Activated CD4-positive, alpha-beta T cell treated with anti-CD3 and anti-CD28 coated beads for 48 hours (primary cell): Measurements from ENCODE around the gene EXOC3.
"Not testable (repeated sequence)": the region's sequence is repeated elsewhere in the genome, so short reads cannot be mapped to it uniquely, and the experiment has no call there.

Experiments used
- DNase-seq: peaks from one replicate; pipeline ENCODE4 v3.0.0-alpha.2; 2020

Gene EXOC3

DNA sequence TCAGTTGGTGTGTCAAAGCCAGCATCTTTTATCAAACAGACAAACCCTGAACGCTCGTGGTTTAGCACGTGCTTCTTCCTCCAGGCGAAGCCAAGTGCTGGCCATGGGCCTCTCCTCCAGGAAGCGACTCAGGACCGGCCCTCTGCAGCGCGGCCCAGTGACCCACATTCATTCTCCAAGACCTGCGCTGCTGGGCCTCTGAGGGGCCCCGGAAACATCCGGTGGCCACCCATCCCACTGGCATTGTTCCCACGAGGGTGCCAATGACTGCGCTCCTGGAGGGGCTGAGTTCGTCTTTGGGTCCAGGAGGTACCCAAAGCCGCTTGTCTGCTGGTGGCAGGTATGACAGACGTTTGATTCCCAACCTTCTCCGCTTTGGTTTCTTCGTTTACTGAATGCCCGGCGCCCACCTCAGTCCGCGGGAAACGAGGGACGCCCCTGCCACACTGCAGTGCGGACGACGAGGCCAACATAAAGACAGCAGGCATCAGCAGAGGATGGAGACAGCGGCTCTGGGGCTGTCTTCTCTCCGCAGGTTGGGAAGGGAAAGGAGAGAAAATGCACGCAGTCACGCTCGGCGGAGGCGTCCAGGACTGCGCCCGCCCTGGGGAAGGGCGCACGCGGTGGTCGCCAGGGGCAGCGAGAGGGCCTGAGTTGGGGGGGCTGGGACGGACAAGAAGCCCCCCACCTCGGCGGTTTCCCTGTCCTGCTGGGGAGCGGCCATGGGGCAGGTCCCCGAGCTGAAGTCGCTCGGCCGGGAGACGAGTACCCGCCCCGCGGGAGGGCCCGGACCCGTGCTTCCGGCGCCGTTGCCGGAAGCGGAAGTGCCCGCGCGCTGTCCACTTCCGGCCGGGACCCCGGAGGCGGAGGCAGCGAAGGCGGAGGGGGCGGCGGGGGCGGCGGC lies at the start of gene EXOC3:
Gene EXOC3, plus strand, starts transcription at position 842 of the 904 bp plus-strand sequence. CDS start 3,030 bp downstream, outside the sequence.
- peak; percentile 80 for DNase-seq

- DNase-seq: no peak
Measured at GRCh38 chr5:393846-394275, 49.1 kb upstream of the EXOC3 start.

DNA sequence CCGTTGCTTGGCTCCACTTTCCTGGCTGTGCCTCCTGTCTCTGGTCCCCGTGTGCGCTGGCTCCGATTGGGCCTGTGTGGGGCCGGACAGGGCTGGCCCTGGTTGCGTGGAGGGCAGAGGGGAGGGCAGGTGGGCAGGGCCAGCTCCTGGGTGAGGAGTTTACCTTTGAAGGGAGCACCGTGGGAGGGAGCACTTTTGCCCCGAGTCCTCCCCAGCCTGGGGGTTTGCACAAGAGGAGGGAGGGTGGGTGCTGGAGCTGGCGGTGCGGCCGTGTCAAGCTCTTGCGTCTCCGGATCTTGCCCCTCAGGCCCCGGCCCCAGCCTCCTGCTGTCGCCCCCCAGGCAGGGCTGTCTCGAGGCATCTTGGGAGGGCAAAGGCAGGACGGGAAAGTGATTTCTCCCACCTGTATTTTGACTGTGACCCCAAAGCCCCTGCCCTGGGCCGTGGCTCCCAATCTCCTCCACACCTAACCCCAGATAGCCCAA lies 48.3 kb upstream of the EXOC3 start:
- DNase-seq: no peak

GRCh38 chr5:395156-395920 lies 47.6 kb upstream of the EXOC3 start:
- no peak for DNase-seq

DNA sequence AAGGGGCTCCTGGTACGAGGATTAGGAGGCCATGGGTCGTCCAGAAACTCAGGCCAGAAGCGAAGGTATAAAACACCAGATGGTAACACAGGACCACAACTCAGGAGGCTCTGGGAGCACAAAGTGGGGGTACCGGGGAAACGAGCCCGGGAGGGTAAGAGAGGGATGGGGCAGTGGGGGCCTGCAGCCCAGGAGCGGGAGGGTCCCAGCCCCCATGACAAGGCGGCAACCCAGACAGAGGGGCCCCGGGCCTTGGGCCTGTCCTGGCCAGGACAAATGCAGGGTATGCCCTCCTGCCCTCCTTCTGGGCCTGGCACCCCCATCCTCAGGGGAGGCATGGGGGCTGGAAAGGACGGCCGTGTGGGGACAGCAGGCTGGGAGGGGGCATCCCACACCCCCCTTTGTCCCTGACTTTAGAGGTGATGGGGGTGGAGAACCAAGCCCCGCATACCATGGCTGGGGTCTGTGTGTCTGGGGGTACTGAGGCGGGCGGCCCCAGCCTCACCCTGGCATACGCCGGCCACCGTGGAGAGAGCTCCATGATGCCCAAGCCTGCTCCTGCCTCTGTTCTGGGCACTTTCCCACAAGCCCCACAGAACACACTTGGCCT lies 47.0 kb upstream of the EXOC3 start:
- DNase-seq: no peak

GRCh38 chr5:396531-396961 lies 46.4 kb upstream of the EXOC3 start:
- DNase-seq: no peak

DNA sequence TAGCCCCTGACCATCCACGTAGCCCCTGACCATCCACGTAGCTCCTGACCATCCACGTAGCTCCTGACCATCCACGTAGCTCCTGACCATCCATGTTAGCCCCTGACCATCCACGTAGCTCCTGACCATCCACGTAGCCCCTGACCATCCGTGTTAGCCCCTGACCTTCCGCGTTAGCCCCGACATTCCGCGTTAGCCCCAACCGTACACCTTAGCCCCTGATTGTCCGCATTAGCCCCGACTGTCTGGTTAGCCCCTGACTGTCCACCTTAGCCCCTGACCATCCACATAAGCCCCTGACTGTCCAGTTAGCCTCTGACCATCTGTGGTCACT lies 44.9 kb upstream of the EXOC3 start:
- not testable (repeated sequence) for DNase-seq

- DNase-seq: no peak
Measured at GRCh38 chr5:398475-399295, 44.3 kb upstream of the EXOC3 start.

DNA sequence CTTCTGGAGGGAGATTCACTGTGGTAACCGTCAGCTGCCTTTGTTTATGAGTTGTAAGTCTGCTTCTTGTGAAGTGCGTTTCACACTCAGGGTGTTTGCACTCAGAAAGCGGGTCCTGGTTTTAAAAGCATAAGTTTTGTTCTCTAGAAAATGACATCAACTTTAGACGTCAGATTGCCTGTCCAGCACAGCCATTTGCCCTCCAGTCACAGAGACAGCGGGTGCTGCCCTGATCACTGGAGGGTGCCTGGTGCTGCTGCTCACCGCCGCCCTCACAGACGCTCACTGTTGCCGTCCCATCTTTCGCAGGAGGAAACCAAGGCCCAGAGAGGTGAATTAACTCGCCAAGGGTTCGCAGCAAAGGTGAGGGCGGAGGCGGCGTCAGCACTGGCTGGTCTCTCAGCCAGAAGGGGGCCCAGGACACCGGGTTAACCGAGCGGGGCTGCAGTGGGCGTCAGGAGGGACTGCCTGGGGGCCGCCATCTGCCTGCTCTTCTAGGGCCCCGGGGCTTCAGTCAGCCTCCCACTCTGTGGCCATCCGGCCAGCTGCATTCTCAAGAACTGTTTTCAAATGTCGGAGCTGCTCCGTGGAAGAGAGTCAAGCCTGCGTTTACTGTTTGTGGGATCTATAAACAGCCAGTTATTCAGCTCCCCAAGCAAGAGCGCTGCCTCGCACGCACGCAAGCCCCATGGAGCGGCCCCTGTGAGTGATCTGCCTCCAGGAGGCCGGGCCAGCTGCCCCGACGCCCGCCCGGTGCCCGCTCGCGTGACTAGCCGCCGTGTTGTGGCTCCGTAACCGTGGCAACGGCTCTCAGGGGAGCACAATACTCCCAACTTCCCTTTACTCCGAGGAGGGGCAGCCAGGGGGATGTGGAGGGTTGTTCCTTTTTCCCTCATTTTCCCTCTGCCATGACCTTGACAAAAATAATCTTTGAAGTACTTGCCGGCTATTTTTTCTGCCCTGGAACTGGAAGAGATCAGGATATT lies 43.4 kb upstream of the EXOC3 start:
- peak; percentile 71 for DNase-seq

DNA sequence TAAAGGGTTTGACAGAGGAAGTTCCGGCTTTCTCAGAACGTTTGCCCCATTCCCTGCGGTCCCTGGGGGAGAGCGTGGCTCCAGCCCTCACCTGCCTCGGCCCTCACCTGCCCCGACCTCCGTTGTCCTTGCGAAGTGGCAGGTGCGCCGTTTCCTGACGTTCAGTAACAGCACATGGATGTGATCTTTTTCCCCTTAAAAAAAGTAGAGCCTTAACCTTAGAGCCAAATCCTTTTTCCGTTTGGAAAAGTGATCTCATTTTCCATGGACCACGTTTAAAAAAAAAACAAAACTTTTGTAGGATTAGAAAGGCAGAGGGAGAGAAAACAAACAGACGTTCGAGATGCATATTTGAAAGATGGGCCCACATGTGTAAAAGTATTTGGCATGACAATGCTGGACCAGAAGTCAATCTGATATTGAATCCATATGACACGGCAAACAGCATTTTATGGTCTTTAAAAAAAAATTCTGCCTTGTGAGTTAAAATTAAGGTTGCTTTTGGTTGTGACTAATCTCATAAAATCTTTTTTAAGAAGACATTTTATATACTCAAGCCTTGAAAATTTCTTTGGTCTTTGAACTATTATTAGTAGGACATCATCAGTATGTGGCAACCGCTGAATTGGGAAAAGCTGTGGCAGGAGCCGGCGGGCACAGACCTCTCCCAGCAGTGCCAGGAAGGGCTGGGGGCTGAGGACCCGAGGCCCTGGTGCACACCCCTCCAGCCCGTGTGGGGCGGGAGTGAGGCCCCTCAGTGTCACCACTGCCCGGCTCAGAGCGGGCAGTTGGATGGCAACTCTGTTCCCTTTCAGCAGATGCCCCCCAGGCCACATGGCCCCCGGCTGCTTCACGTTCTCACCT lies 42.5 kb upstream of the EXOC3 start:
- DNase-seq: no peak

DNA sequence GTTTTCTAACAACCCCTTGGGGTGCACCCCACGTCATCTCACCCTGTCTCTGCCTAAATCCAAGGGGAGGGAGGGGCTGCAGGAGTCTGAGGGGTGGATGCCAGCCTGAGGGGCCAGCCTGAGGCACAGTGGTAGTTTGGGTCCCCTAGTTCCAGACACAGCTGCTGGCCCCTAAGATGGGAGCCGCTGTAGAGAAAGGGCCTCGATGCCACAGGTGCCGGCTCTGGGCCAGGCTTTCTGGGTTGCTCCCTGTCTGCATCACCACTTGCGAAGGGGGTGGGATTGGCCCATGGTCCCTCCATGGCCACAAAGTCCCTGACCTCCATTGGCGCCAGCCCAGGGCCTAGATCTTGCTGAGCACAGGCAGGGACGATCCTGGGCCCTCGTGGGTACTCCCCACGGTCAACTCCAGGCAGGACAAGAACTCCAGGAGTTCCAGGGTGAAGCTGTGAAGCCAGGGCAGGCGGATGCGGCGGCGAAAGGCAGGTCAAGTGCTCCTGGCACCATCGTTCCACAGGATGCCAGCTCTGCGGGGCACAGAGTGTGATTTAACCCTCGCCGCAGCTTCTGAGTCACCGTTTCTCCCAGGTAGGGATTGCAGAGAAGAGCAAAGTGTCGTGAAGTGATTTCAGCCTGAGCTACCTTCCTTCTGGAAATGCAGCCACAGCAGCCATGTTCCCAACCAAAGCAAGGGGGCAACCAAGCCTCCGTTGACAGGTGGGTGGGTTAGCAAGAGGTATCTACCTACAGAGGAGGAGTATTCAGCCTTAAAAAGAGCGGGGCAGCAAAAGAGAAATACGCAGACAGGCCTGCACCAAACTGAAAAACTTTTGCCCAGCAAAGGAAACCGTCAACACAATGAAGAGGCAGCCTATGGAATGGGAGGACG lies 41.6 kb upstream of the EXOC3 start:
- DNase-seq: no peak

DNA sequence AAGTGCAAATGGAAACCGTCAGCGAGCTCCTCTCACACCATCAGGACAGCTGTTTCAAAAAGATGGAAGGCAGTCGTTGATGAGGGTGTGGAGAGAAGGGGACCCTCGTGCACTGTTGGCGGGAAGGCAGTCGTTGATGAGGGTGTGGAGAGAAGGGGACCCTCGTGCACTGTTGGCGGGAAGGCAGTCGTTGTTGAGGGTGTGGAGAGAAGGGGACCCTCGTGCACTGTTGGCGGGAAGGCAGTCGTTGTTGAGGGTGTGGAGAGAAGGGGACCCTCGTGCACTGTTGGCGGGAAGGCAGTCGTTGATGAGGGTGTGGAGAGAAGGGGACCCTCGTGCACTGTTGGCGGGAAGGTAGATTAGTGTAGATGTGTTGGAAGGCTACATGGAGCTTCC lies 40.8 kb upstream of the EXOC3 start:
- not testable (repeated sequence) for DNase-seq

- no peak for DNase-seq
Measured at GRCh38 chr5:402615-403359, 40.2 kb upstream of the EXOC3 start.

- no peak for DNase-seq
Measured at GRCh38 chr5:403995-404394, 39.0 kb upstream of the EXOC3 start.

GRCh38 chr5:404666-405241 lies 38.2 kb upstream of the EXOC3 start:
- DNase-seq: no peak

DNA sequence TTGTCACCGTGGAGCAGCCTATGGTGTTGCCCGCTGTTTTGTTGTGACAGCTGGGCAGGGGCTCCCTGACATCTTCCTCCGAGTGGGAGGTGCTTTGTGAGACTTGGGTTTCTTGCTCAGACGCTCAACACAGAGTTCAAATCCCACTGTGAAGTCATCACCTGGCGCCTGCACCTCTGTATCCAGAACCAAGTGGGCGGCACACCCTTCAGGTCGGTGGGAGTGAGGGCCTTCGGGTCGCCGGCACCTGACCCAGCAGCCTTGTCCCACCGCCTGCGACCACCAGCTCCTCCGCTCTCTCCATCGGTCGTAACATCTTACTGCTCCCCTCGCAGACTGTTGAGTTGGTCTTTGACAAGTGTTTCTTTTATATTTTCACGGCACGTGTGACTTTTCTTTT lies 37.6 kb upstream of the EXOC3 start:
- no peak for DNase-seq

DNA sequence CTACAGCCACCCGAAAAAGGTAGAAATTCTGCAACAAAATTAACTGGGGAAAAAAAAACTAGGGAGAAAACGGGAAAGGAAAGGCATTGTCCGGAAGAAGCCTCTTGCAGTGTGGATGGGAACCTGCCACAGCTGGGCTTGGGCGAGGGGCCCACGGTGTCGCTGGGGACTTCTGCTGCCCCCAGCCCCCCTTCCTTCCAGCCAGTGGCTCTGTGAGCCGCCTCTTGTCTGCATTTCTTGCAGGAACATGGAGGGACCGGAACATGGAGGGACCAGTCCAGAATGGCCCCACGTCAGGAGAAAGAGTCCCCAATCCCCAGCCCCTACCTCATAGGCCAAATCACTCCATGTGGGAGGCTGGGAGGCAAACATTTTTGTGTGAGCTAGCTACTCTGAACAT lies 36.9 kb upstream of the EXOC3 start:
- DNase-seq: no peak

DNA sequence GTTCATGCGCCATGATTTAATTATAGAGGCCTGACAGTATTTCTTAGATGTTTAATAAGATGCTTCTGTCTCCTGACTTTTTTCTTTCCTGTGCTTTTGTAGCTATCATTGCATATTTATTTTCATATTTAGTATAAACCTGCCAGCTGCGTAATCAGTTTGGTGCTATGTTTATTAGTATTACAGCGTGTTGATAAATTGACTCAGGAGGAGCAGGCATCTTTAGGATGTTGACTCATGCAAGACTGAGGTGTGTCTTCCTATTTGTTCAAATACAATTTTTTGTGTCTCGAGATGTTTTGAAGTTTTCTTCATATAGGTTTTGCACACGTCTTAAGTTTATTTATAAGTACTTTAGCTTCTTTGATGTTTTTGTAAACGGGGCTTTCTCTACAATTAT lies 35.9 kb upstream of the EXOC3 start:
- DNase-seq: no peak
